Stimulated activated CD8-positive, alpha-beta memory T cell treated with anti-CD3 and anti-CD28 coated beads, Interleukin-12 subunit alpha, Interleukin-12 subunit beta, amount 100 ng/mL, for 1 hour (primary cell): ENCODE measurements around the gene HARBI1.
A peak's percentile ranks its signal among the peaks of the same experiment; 100 is the strongest.

Experiments
- DNase-seq: peaks from one replicate; pipeline ENCODE4 v3.0.0-alpha.2; 2020; ENCODE audit warnings: low read depth

The HARBI1 gene, protein sequence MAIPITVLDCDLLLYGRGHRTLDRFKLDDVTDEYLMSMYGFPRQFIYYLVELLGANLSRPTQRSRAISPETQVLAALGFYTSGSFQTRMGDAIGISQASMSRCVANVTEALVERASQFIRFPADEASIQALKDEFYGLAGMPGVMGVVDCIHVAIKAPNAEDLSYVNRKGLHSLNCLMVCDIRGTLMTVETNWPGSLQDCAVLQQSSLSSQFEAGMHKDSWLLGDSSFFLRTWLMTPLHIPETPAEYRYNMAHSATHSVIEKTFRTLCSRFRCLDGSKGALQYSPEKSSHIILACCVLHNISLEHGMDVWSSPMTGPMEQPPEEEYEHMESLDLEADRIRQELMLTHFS

GRCh38 chr11:46617134-46617971 is at the start of gene HARBI1, which contains the start of gene ATG13:
HARBI1 (minus strand) TSS chr11:46617227; CDS start chr11:46616237, 990 bp downstream.
ATG13 (plus strand) TSS chr11:46617553; CDS start chr11:46644292, 26,739 bp downstream.
- peak; percentile 85 for DNase-seq

DNA sequence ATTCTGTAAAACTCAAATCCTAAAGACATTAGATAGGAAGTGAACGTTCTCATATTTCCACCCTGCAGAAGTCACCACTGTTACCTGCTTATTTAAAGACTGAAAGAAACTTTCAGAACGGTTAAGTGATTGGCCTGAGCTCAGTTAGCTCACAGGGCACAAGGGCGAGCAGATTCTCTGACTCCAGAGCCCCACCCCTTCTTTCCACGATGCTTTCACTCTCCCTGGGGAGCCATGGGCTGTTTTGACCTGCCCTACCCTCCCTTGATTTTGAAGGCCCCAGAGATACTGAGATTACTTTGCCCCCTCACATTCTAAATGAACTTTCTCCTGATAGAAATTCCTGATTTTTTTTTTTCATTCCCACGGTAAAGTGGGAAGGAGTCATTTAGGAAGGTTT is 49.5 kb upstream of the HARBI1 start:
- DNase-seq = no peak

- no peak for DNase-seq
These were observed 48.3 kb upstream of the HARBI1 start for GRCh38 chr11:46665356-46665755.

DNA sequence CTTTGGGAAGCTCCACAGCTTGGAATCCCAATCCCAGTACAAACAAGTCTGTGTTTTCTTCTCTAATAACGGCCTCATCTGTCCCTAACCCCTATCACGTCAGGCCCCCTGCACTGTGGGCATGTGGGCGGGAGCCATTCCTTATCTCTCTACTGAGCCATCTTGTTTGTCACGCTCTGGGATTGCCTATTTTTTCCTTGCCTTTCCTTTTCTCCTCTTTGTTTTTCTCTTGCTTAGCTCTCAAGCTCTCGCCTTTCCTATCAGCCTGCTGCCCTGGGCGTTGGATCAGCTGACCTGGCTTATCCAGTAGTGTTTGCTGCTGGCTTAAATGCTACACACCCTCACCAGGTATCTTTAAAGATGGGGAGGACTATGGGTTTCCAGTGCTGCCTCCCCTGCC is 47.6 kb upstream of the HARBI1 start:
- DNase-seq = no peak

DNA sequence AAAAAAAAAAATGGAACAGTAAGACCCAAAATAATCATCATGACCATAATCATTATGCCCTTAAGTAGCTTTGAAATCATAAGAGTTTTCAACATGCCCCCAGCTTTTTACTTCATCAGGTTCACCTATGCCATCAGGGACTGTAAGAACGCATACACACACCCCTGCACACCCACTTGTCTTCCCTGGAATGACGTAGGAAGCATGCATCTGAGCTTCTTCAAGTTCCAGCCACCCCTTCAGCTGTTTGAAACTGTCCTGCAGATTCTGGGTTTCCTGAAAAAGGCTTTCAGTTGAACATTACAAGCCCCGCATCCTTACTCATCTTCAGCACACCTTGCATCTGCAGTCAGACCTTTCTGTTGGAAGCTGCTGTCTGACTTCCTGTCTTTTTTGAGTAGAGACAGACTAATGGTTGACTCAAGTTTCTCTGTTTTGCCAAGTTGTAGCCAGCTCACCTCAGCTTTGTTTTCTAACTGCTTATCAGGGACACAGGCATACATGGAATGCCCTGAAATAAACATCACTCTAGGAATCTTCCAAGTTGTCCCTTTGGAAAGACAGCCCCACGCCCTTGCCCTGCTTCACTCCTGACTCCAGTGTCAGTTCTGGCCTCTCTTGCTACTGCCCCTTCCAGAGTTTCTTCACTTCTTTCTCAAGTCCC is 46.4 kb upstream of the HARBI1 start:
- DNase-seq = no peak

- no peak for DNase-seq
These were observed 45.3 kb upstream of the HARBI1 start for GRCh38 chr11:46662366-46662765.

- DNase-seq = no peak
These were observed 44.8 kb upstream of the HARBI1 start for GRCh38 chr11:46661836-46662235.

DNA sequence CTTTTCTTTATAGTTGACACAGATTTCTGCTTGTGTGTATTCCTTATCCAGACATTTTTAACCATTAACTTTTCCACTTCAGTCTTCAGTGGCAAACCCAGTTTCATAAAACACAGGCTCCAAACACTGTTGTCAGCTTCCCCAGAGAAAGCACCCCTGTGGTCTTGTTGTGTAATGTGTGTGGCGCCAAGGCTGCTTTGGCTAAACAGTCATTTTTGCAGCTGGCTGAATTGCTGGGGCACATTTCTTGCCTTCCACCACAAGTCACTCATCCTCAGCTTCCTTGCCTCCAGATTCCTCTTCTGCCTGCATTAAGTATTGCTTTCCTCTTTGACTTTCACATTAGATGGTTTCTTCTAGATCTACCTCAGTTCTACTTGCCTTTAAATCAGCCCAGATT is 42.9 kb upstream of the HARBI1 start:
- no peak for DNase-seq

- DNase-seq = no peak
These were observed 41.2 kb upstream of the HARBI1 start for GRCh38 chr11:46658259-46658658.

DNA sequence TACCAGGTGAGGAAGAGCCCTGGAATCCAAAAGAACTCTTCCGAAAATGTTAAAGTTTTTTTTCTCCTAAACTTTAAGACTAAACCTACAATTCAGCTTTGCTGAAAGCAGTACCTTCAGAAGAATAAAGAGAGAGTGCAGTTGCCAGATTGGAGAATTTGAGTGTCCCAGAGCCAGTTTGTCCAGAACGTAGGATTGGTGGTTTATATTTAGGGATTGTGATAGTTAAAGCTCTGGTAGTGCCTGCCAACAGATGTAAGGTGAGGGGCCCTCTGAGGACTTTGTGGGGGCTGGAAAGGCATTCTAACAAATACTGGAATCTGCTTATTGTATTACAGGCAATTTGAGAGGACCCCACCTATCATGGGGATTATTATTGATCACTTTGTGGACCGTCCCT is 40.2 kb upstream of the HARBI1 start:
- DNase-seq = no peak

GRCh38 chr11:46655631-46656030 is 38.6 kb upstream of the HARBI1 start:
- no peak for DNase-seq

DNA sequence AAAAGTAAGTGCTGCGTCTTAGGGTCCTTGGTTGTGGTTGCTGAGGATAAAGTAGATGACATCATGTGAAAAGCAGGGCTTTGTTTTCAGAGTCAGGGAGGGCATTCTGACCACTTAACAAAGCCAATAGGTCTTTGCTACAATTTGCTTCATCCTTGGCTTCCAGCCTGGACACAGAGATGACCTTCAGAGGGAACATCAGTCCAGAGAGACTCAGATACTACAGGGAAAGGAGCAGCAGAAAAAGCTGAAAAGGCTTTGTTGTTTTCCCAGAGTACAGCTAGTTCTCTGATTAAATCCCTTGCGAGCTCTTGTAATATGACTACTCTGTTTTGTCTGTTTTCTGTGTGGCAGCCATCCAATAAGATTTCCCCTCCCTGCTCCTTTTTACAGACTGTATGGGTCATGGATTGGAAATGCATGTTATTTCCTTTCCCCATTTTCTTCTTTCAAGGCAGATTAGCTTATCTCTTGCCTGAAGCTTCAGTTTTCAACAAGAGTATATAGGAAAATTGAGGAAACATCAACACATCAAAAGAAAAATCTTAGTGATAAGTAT is 32.2 kb upstream of the HARBI1 start:
- DNase-seq = no peak

GRCh38 chr11:46643986-46644385 is 27.0 kb upstream of the HARBI1 start:
- DNase-seq = no peak

DNA sequence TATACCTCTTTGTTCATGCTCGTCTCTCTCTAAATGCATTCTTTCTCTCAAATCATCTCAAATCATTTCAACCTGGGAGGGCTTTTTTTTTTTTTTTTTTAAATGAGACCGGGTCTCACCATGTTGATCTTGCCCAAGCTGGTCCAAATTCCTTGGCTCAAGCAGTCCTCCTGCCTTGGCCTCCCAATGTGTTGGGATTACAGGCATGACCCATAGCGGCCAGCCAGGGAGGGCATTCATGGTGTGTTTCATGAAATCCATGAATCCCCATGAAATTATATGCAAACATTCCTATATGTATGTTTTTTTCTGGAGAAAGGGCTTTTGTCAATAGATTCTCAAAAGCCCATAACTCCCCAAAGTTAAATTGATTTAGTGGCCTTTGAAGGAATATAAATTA is 26.5 kb upstream of the HARBI1 start:
- no peak for DNase-seq

DNA sequence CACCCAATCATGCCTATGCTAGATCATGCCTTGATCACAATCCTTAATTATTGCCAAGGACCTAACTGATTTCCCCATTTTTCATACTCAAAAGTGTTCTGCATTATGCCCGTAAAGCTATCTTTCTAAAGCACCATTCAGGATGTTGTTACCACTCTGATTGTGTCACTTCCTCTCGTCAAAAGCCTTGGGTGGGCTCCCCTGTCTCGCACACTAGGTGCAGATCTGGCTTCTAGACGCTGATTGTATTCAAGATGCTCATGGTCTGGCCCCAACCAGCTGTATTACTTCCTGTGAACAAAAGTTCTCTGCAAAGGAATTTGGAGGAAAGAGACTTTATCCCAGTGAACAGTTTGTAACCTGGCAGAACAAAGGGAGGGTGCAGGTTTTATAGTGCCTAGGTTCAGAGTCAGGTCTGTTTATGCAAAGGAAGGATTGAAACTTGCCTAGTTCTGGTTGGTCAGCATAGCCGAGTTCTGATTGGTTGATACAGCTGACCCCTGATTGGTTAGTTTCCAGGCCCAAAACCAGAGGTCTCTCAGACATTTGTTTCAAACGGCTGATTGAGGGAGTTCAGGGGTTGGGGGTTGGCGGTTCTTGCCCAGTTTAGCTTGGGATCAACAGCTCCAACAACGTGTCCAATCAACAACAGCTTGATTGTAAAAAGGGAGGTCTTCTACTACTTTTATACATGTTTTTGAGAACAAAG is 25.8 kb upstream of the HARBI1 start:
- DNase-seq = no peak

DNA sequence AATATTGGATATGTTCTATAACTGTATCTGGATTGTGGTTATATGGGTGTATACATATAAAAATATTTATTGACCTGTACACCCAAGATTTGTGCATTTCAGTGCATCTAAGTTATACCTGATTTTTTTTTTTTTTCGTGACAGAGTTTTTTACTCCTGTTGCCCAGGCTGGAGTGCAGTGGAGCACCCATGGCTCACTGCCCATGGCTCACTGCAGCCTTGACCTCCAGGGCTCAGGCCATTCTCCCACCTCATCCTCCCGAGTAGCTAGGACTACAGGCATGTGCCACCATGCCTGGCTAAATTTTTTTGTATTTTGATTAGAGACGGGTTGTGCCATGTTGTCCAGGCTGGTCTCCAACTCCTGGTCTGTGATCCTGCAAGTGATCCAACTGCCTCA is 24.6 kb upstream of the HARBI1 start:
- no peak for DNase-seq

DNA sequence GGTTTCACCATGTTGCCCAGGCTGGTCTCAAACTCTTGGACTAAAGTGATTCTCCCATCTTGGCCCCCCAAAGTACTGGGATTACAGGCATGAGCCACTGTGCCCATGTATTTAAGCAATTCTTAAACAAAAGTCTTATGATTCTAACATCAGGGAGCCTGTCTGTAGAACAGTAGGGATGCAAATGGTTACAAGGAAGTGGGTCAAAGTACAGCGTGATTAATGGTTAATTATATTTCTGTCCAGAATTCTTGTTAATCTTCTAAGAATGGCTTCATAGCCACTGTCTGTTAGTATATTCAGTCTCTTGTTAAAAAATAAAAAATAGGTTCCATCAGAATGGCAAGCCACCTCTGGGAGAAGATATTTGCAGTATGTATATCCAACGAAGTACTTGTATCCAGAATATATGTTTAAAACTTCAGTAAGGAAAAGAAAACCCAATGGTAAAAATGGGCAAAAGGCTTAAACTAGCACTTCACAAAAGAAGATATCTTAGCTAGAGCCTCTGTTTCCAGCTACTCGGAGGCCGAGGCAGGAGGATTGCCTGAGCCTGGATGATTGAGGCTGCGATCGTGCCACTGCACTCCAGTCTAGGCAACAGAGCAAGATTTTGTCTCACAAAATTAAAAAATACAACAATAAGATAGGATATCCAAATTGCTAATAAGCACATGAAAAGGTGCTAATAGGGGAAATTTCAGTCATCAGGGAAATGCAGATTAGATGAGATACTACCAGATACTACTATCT is 23.2 kb upstream of the HARBI1 start:
- no peak for DNase-seq

GRCh38 chr11:46639197-46639839 is 22.3 kb upstream of the HARBI1 start:
- DNase-seq = no peak

- DNase-seq = no peak
These were observed 20.5 kb upstream of the HARBI1 start for GRCh38 chr11:46637546-46637945.

DNA sequence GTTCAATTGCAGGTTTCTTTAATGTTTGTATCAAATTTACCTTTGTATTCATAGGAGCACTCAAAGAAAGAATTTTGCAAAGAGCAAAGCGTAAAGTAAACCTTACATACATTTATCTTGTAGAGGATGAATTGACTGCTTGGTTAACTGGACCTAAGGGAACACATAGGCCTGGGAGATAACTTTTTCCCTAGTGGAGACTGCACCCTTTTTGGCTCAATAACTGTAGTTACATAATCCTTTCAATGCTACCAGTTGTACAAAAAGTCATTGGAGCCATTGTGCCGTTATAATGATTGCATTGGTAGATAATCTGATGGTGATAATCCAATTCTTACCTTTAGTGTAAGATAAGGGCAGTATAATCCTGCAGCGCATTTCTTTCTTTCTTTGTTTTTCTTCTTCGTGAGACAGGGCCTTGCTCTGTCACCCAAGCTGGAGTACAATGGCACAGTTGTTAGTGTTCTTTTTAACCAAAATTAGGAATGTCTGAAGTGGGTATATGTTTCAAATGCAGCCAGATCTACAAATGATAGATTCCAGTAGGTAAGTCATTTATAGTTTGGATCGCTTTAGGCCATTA is 18.6 kb upstream of the HARBI1 start:
- DNase-seq = no peak
